Middle frontal gyrus (tissue), 1 donor: ENCODE data around the gene METTL25B.
A peak's percentile ranks its signal among the peaks of the same experiment; 100 is the strongest.

ENCODE experiments used
- DNase-seq: peaks from one replicate; pipeline ENCODE4 v3.0.0-alpha.2; 2015; ENCODE audit warnings: low spot score; ENCODE audit errors: extremely low spot score

Gene METTL25B

DNA sequence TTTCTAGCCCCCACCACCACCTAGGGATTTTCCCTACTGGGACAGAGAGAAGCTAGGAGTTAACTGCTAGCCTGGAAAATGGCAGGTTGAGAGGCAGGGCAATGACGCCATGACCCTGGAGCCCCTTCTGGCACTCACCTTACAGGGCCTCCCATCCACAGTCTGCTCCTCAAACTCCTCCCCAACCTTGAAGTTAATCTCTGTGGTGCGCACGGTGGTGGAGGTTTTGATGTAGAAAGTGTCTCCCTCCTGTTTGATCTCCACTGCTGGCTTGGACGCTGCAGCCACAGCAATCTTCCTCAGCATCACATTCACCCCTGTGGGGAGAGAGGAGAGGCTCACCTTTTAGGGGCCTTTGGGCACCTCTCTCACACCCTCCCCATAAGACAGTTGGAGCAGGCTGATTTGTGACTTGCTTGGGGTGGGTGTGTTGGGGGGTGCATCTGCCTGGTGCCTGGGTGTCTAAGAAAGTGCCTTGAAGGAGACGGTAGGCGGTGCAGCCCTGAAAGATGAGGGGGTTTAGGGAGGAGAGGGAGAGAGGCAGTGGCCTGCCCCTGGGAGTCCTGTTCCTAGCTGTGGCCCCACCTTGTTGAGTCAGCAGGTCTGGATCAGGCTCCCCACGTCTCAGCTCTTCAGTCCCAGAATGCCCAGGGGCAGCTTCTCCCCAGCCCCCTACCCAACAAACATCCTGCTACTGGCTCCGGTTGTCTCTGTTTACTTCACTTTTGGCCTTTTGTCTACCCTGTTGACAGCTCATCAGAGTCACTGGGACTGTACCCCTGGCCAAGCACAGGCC lies 27.3 kb upstream of the METTL25B start:
- no peak for DNase-seq

GRCh38 chr1:156703336-156703735 lies 24.9 kb upstream of the METTL25B start:
- DNase-seq = no peak

- no peak for DNase-seq
Measured at GRCh38 chr1:156703741-156704140, 24.5 kb upstream of the METTL25B start.

- no peak for DNase-seq
Measured at GRCh38 chr1:156704166-156704711, 24.0 kb upstream of the METTL25B start.

GRCh38 chr1:156704930-156705320 lies 23.3 kb upstream of the METTL25B start:
- DNase-seq = no peak

- DNase-seq = no peak
Measured at GRCh38 chr1:156705321-156705917, 22.9 kb upstream of the METTL25B start, which contains the start of gene CRABP2. Gene CRABP2, minus strand, starts transcription at chr1:156705583. Its CDS starts 137 bp downstream, at chr1:156705446.

DNA sequence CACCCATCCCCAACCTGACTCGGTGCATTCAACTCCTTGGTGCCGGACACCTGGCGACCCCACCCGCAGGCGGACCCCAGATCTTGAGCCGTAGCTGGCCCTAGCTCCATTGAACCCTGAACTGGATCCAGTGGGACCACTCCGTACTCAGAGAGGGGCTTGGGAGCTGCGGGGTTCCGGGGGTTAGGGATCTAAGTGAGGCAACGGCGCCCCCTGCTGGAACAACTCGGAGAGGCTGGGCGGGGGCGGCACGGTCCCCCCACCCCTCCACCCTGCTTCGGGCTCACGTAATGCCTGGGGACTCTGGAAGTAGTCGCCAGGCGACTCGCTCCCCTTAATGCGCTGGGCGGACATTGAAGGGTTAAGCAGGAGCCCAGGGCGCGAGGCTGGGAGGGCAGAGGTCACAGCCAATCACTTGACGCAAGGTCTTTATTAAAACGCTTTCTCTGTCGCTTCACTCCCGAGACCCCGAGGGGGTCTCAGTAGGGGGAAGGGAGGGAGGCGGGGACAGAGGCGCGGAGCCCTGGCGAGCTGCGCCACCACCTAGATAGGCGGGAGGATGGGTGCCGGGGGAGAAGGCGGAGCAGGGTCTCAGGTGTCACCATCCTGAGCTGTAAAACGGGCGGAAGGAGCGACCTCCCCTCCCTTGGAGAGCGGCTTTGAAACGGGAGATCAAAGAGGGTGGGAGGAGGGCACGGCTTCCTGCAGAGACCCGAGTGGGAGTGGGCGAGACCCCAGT lies 22.2 kb upstream of the METTL25B start:
- no peak for DNase-seq

GRCh38 chr1:156706657-156707416 lies 21.4 kb upstream of the METTL25B start:
- no peak for DNase-seq

GRCh38 chr1:156707417-156708217 lies 20.7 kb upstream of the METTL25B start:
- DNase-seq = no peak

DNA sequence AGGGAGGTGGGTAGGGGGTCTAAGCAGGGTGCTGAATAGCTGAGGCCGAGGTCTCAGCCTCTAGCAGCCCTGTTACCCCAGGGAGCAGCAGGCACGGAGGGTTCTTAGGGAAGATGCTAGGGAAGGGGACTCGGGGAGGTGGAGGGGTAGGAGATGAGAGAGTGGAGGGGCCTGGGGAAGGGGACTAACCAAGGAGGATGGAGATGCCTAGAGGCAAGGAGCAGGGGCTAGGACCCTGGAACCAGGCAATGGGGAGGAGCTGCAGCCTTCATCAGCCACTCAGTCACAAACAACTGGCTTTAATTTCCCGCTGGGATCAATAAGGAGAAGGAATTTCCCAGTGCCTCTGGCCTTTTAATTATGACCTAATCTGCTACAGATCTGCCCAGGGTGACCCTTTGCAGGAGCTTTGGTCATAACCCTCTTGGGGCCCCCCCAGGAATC lies 20.0 kb upstream of the METTL25B start:
- no peak for DNase-seq

DNA sequence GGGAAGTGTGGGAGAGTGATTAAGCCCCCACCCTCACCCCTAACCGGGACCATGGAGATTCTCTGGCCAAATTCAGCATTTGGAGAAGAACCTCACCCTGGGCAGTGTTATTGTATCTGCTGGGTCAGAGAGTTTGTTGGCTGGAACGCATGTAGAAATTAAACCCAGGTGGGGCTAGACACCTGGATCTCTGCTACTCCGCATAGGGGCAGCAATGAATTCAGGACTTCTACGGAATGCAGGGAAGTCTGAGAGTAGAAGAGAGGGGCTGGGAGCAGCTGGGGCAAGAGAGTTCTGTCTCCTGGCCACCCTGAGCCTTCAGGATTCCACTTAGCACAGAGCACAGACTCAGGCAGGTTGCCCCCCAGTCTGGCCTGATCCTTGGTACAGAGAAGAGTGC lies 19.2 kb upstream of the METTL25B start:
- DNase-seq = no peak

- peak; percentile 59 for DNase-seq
Measured at GRCh38 chr1:156709757-156710489, 18.3 kb upstream of the METTL25B start.

DNA sequence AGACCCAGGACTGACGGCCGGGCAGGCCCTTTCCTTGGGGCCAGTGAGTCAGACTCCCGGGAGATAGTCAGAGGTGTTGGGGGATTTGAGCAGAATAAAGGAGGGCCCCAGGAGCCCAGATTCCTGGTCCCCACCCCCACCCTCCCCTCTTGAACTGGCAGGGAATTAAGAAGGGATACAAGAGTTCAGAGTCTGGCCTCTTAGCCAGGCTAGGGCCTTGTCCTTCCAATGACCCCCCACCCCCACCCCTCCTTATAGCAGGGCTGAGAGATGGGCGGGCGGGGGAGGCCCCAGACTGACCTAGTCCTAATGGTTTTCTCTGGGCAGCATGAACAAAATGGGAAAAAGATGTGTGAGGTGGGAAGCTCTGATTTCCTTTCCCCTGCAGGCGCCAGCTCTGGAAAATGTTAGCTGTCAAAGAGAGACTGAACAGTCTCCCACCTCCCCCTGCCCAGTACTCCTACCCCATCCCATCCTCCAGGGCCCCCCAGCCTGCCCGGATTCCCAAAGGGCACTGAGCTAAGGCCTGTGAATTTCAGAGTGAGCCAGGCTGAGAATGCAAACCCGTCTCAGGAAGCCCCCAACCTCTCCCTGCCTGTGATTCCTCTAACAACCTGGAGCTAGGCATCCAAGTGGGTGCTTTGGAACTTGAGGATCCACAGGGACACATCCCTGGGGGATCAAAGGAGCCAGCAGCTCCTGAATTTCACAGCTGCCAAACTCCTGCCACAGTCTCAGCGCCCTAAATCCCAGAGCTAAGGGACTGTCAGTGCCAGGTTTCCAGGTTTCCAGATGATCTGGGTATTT lies 17.1 kb upstream of the METTL25B start:
- DNase-seq = no peak

- DNase-seq = no peak
Measured at GRCh38 chr1:156712626-156713025, 15.6 kb upstream of the METTL25B start.

DNA sequence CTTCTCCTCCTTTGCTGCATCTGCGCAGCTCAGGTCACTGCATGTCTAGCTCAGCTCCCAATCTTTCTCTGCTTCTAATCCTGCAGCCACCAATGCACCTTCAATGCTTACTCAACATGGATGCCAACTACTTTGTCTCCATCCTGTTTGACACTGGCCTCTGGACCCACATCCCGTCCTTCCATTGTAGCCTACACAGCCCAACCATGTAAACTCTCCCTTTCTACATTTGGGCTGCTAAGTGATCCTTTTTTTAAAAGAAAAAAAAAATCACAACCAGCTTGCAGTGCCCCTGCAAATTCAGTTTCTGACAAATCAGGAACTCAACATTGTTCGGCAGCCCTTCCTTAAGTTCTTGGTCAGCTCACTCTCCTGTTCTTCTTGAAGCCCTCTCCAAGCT lies 13.4 kb upstream of the METTL25B start:
- no peak for DNase-seq

DNA sequence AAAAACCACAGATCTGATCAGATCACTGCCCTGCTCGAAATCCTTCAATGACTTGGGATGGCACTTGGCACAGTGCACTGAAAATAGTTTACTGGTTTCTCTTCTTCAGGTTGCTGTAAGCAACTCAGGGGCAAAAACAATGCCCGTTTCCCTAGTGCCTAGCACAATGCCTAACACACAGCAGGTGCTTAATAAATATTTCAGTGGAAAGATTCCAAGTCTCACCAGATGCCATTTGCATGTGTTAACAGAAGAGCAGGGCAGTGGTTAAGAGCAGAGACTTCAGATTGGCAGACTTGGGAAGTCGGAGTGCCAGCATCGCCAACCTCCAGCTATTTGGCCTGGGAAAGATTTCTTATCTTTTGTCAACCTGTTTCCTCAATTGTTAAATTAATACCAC lies 10.9 kb upstream of the METTL25B start:
- no peak for DNase-seq

- DNase-seq = no peak
Measured at GRCh38 chr1:156721131-156721530, 7.1 kb upstream of the METTL25B start.

DNA sequence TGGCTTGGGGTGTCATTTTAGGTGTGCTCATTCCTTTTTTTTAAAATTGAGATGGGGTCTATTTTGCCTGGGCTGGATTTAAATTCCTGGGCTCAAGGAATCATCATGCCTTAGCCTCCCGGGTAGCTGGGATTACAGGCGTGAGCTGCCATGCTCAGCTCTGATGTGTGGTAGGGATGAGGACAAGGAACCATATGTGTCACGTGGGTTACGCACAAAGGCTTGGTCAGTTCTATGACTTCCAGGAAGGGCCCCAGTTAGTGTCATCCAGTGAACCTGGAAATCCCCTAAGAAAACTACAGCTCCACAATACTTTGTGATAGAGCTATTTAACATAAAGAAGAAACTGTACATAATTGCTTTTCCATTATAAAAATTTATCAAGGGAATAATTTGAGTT lies 6.7 kb upstream of the METTL25B start:
- DNase-seq = no peak
